GDM1 (cell line): Measurements from ENCODE around the gene CD74.
A peak's percentile ranks its signal among the peaks of the same experiment; 100 is the strongest.
"Not testable (repeated sequence)": the region's sequence is repeated elsewhere in the genome, so short reads cannot be mapped to it uniquely, and the experiment has no call there.

ENCODE experiments used
- DNase-seq: peaks from one replicate; lab custom pipeline; 2025; lab: John Stamatoyannopoulos, UW

The CD74 gene

DNA sequence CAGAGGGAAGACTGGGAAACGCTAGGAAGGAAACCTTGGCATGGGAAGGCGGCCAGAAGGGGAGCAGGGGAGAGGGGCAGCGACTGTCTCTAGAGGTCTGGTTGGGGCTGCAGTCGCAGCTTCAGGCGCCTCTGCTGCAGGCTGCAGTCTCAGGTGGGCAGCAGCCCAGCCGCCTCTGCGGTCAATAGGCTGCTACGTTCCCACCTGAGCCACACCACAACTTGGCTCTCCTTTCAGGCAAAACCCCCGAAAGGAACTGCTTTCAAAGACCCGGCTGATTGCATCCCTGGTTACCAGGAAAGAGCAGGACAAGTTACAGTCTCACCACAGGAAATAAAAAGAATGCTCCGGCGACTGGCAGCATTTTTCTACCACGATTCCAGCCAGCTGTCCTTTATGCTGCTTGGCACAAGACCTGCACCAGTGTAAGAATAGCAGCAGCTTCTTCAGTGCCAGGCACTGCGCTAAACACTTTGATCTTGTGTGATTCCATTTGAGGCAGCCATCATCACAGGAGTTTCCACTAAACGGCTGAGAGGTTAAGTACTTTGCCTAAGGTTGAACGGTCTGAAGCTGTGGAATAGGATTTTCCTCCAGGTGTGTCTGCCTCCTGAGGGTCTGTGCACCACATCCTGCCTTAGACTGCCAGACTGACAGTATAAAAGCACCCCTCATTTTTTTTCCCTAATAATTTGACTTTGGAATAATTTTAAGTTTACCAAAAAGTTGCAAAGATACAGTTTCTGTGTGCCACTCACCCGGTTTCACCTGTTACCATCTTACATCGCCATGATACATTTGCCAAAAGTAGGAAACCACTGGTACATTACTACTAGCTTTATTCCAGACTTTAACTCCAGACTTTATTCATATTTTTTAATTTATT, 29.3 kb upstream of the CD74 start:
- no peak for DNase-seq

DNA sequence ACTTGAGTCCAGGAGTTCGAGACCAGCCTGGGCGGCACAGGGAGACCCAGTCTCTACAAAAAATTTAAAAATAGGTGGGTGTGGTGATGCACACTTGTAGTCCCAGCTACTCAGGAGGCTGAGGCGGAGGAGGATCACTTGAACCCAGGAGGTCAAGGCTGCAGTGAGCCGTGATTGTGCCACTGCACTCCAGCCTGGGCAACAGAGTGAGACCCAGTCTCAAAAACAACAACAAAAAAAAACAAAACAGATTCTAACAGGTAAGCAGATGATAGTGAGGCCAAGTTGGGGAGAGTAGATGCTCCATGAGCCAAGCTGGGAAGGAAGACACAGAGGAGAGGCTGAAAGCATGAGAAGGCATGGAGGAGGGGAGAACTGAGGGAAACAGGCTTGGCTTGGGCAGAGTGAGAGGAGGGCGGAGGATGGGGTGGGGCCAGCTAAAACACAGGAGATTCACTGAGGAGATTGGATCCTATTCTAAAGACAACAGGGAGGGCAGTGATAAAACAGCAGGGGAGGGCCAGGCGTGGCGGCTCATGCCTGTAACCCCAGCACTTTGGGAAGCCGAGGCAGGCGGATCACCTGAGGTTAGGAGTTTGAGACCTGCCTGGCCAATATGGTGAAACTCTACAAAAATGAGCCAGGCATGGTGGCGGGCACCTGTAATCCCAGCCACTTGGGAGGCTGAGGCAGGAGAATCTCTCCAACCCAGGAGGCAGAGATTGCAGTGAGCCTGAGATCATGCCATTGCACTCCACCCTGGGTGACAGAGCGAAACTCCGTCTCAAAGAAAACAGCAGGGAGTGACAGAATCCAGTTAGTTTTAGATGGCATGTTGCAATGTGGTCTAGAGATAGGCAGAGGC, 28.5 kb upstream of the CD74 start:
- no peak for DNase-seq

GRCh38 chr5:150438873-150439546, 26.3 kb upstream of the CD74 start:
- no peak for DNase-seq

GRCh38 chr5:150436141-150436680, 23.5 kb upstream of the CD74 start:
- DNase-seq = peak; percentile 81

DNA sequence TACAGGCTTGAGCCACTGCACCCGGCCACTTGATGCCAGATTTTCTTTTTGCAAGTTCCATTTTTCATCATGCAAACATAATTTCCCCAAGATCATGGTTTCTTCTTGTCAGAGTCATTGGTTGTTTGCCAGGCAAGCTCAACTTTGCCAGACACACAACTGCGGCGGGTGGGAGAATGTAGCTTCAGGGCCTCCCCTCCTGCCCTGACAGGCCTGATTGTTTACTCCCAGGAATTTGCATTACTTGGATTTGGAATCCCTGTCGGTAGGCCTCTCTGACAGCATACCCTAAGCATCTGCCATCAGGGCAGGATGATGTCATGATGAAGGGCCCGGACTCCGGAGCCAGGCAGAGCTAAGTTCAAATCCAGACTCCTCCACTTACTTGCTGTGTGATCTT, 21.8 kb upstream of the CD74 start:
- no peak for DNase-seq

- no peak for DNase-seq
Measured at GRCh38 chr5:150431574-150431973, 18.9 kb upstream of the CD74 start.

- no peak for DNase-seq
Measured at GRCh38 chr5:150431048-150431447, 18.3 kb upstream of the CD74 start.

DNA sequence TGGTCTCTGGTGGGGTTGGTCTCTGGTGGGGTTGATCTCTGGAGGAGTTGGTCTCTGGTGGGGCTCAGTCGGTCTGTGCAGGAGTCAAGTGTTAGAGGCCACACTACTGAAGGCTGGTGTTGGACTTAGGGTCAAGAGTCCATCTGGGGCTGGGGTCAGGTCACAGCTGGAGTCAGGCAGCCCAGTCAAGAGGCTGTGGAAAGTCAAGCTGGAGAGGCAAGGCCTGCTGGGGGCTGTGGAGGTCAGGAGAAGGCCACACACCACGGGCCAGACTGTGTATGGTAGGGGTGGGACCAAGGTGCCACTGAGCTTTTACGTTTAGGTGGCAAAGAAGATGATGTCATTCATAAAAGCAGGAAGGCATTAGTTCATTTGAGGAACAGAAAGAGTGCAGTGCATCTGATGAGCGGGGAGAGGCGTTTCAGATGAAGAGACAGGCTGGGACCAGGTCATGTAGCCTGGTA, 16.7 kb upstream of the CD74 start:
- DNase-seq = no peak

GRCh38 chr5:150428978-150429377, 16.3 kb upstream of the CD74 start:
- no peak for DNase-seq

- DNase-seq = no peak
Measured at GRCh38 chr5:150428106-150428876, 15.6 kb upstream of the CD74 start.

DNA sequence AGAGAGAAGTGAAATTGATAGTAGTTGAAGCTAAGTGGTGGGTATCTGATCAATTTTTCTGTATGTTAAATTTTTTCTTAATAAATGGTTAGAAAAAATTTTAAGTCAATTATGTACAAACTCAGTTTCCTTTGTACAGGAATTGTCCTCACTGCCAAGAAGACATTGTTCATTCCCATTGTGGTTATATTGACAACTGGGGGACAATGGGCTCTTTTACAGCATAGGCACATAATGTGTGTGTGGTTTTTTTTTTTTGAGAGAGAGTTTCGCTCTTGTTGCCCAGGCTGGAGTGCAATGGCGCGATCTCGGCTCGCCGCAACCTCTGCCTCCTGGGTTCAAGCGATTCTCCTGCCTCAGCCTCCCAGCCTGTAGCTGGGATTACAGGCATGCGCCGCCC, 13.5 kb upstream of the CD74 start:
- DNase-seq = not testable (repeated sequence)

DNA sequence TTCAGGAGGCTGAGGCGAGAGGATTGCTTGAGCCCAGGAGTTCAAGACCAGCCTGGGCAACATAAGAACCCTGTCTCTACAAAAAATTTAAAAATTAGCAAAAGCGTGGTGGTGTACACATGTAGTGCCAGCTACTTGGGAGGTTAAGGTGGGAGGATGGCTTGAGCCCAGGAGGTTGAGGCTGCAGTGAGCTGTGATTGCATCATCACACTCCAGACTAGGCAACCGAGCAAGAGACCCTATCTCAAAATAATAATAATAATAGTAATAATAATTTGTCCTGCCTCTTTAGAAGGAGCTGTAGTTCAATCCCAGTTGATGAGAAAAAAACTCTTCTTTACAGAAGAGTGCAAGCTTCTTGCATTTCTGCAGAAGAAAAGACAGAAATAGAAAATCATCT, 10.0 kb upstream of the CD74 start:
- no peak for DNase-seq

DNA sequence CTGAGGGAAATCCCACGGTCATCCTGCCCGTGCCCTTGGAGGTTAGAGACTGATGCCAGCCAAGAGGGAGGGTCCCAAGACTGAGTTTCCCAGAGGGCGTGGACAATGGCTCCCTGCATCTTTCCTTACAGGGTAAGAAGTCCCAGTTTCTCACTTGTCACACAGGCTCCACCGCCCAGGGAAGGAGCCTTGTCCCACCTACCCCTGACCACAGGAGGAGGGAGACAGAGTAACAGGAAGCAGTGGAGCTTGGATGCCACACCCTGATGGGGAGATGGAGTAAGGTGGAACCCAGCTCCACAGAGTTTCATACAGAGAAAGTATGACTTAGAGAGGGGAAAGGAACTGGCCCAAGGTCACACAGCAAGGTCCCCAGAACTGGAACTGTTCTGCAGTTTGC, 9.4 kb upstream of the CD74 start:
- no peak for DNase-seq

GRCh38 chr5:150419630-150420270, 7.0 kb upstream of the CD74 start:
- peak; percentile 29 for DNase-seq

GRCh38 chr5:150413902-150414790, 1.4 kb upstream of the CD74 start:
- DNase-seq = not testable (repeated sequence)

DNA sequence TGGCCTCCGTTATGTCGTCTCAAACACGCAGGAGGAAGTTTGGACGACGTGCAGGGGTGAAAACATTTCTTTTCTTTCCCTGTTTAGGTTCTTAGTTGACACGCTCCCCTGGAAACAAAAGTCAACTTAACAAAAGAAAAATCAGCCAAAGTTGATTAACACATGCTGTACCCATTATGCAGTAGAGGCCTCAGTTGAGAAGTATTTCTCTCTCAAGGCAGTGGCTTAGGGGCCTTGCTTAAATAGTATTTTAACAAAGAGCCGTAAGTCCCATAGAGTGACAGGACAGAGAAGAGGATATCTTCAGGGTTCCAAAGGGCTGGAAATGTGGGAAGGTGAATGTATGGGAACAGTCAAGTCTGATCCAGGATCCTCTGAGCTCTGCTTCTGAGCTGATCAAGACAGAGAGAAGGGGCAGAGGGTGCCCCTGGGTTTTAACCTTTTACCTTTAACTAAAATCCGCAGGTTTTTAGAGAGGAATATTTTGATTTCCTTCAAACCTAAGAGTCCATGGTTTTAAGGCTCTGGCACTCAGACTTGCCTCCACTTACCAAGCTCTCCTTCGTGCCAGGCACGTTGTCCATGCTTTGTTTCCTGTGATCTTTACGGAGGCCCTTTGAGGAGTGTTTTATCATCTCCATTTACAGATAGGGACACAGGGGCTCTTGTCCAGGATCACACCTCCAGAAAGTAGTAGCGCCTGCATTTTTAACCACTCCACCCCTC, 629 bp upstream of the CD74 start:
- DNase-seq = no peak

DNA sequence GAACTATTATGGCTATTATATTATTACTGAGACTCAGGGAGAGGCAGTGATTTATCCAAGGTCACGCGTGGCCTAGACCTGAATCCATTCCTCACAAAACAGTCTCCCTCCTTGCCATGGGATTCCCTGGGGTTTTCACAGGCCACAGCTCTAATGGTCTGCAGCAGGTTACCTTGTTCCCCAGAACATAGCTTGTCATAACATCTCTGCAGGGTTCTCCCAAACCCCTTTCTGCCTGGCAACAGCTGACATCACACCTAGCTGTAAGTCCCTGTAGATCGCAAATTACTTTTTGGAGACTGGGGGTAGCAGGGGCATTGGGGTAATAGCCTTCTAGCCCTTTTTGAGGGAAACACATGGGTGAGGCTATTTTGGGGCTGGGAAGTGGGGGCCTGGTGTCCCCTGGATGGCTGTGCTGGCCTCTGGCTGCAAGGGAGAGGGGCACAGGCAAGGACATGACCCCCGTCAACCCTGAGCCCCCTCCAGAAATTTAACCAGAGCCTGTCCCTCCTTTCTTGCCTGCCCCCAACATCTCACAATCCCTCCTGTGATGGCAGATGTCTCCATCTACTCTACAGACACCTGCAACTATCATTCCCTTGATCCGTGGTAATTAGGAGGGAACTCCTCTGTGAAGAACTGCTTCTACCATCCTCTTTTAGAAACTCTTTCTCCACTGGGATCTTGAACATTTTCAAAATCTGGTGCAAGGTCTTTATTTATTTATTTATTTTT, 1.3 kb downstream of the CD74 start:
- DNase-seq = peak; percentile 79

GRCh38 chr5:150410524-150411244, 2.0 kb downstream of the CD74 start:
- peak; percentile 87 for DNase-seq
